ENCODE measurements around the gene SLC44A1.

- no peak for TF ChIP-seq CTCF (IDR thresholded peaks at IDR 0.05; ENCODE audit: insufficient read depth, low read length)
- TF ChIP-seq POLR2AphosphoS5 (IDR thresholded peaks at IDR 0.05; ENCODE audit: low read depth) = no peak
- no peak for TF ChIP-seq GABPA (IDR thresholded peaks at IDR 0.05; ENCODE audit: low read depth)
These were observed 38.5 kb upstream of the SLC44A1 start for GRCh38 chr9:105205787-105206495.
